Fibroblast of lung (primary cell): ENCODE results near the gene UTS2R. TPM values are rescaled to one million over a fixed set of nuclear protein-coding genes. Genes with fewer than 3 reads are reported as not detected.
"Not testable (repeated sequence)": the region's sequence is repeated elsewhere in the genome, so short reads cannot be mapped to it uniquely, and the experiment has no call there.

Experiments
- DNase-seq, 2 donors: peaks; one replicate each; pipeline versions ENCODE4 v3.0.0 to v3.0.0-alpha.2; 2010; ENCODE audit warnings: low read depth in 2 of 2
- H2AFZ ChIP-seq: 2 replicates; pipeline ENCODE4 v1.5.1; 2012; ENCODE audit warnings: low read length, control low read depth, inconsistent platforms
- H3K27ac ChIP-seq: 2 replicates; pipeline ENCODE4 v1.5.1; 2011; ENCODE audit warnings: low read length, control low read depth; ENCODE audit not compliant: insufficient read depth
- H3K27me3 ChIP-seq: 2 replicates; pipeline ENCODE4 v1.5.1; 2011; ENCODE audit warnings: mild to moderate bottlenecking, low read length; ENCODE audit not compliant: control insufficient read depth, insufficient read depth
- H3K36me3 ChIP-seq: 2 replicates; pipeline ENCODE4 v1.5.1; 2011; ENCODE audit warnings: low read length; ENCODE audit not compliant: control insufficient read depth, insufficient read depth
- H3K4me1 ChIP-seq: 2 replicates; pipeline ENCODE4 v1.5.1; 2011; ENCODE audit warnings: low read length; ENCODE audit not compliant: control insufficient read depth, insufficient read depth; ENCODE audit errors: extremely low read depth
- H3K4me2 ChIP-seq: 2 replicates; pipeline ENCODE4 v1.5.1; 2011; ENCODE audit warnings: low read length, control low read depth; ENCODE audit not compliant: insufficient read depth; ENCODE audit errors: extremely low read depth
- H3K4me3 ChIP-seq, 4 experiments: fragments of 200-600 bp in 1 of 4; sonication (generic) in 1 of 4; replicated peaks in 1 of 4; 2 replicates each; pipeline ENCODE4 v1.5.1; 2011 to 2016; ENCODE audit warnings: low read length in 4 of 4, low read depth in 3 of 4, mild to moderate bottlenecking in 3 of 4, control low read depth in 2 of 4, inconsistent platforms in 1 of 4, mixed read lengths in 1 of 4; ENCODE audit not compliant: insufficient read depth in 1 of 4; ENCODE audit errors: control extremely low read depth in 1 of 4
- H3K79me2 ChIP-seq: 2 replicates; pipeline ENCODE4 v1.5.1; 2012; ENCODE audit warnings: mild to moderate bottlenecking, low read length, inconsistent platforms; ENCODE audit not compliant: control insufficient read depth, insufficient read depth
- H3K9ac ChIP-seq: 2 replicates; pipeline ENCODE4 v1.5.1; 2011; ENCODE audit warnings: mild to moderate bottlenecking, low read length, control low read depth; ENCODE audit not compliant: insufficient read depth
- H3K9me3 ChIP-seq: 2 replicates; pipeline ENCODE4 v1.5.1; 2012; ENCODE audit warnings: low read depth, low read length; ENCODE audit not compliant: control insufficient read depth, insufficient read depth
- H4K20me1 ChIP-seq: 2 replicates; pipeline ENCODE4 v1.5.1; 2011; ENCODE audit warnings: low read length; ENCODE audit not compliant: control insufficient read depth, insufficient read depth; ENCODE audit errors: extremely low read depth
- CTCF ChIP-seq, 2 donors: IDR thresholded peaks in 1 of 2; conservative IDR thresholded peaks in 1 of 2; 1 replicate in 1 of 2; 2 replicates in 1 of 2; pipeline ENCODE4 v1.5.1; 2011 to 2012; ENCODE audit warnings: low read length in 2 of 2, control low read depth in 1 of 2, inconsistent platforms in 1 of 2, low read depth in 1 of 2, mild to moderate bottlenecking in 1 of 2
- EZH2 ChIP-seq: IDR thresholded peaks from 2 replicates; pipeline ENCODE4 v1.5.1; 2012; ENCODE audit warnings: low read length, control low read depth, mild to moderate bottlenecking; ENCODE audit errors: missing control alignments
- polyA plus RNA-seq, 2 donors: library from polyadenylated mRNA; depleted of rRNA in 1 of 2; stranded (reverse) in 1 of 2; unstranded in 1 of 2; fragments of >200 nt; gene quantifications; 2 replicates each; pipeline ENCODE4 v1.2.1, GENCODE V29; 2011 to 2012; ENCODE audit warnings: missing spikeins in 1 of 2
- total RNA-seq: library from RNA; depleted of rRNA; stranded (reverse); fragments of >200 nt; gene quantifications from 2 replicates; pipeline ENCODE4 v1.2.1, GENCODE V29; 2014

UTS2R gene
- total and polyA plus RNA-seq, 2 donors (not counting 1 experiment from before 2014, with no cell fraction given) = not detected

GRCh38 chr17:82374626-82375331 lies 3.2 kb downstream of the UTS2R start:
- no peaks in the 10 kb centered on the region for H3K4me1 ChIP-seq
- no peaks in the 10 kb centered on the region for H3K9me3 ChIP-seq
- no peaks in the 10 kb centered on the region for H4K20me1 ChIP-seq
- no peak for DNase-seq
- peaks cover 46% of the 10 kb centered on the region for H3K27me3 ChIP-seq
- no peaks in the 10 kb centered on the region for H3K36me3 ChIP-seq
- no peak overlapping the region for H3K4me2 ChIP-seq
- TF ChIP-seq CTCF (conservative IDR thresholded peaks at IDR 0.05 in 1 of 2, IDR thresholded peaks at IDR 0.05 in 1 of 2; ENCODE audit: low read depth in 1 of 2, low read length in 2 of 2) (no peak), EZH2 (peak; percentile 81)
- no peaks in the 10 kb centered on the region for H3K79me2 ChIP-seq
- H3K27ac ChIP-seq = no peak overlapping the region
- no peak overlapping the region for H3K9ac ChIP-seq
- no peak overlapping the region for H2AFZ ChIP-seq
- no peak overlapping the region for H3K4me3 ChIP-seq

- Histone ChIP-seq H3K4me1 (no peaks in the 10 kb centered on the region), H3K9me3 (no peaks in the 10 kb centered on the region), H4K20me1 (no peaks in the 10 kb centered on the region), H3K27ac (no peak overlapping the region), H3K36me3 (no peaks in the 10 kb centered on the region), H3K27me3 (peaks cover 41% of the 10 kb centered on the region), H3K4me3 (no peak overlapping the region), H3K79me2 (no peaks in the 10 kb centered on the region), H3K4me2 (no peak overlapping the region), H3K9ac (no peak overlapping the region), H2AFZ (no peak overlapping the region)
- no peak for DNase-seq
- TF ChIP-seq EZH2 (no peak), CTCF (conservative IDR thresholded peaks at IDR 0.05 in 1 of 2, IDR thresholded peaks at IDR 0.05 in 1 of 2; ENCODE audit: low read depth in 1 of 2, low read length in 2 of 2) (no peak)
Observed at GRCh38 chr17:82375359-82376041, 3.9 kb downstream of the UTS2R start.

- H3K4me1 ChIP-seq = no peaks in the 10 kb centered on the region
- no peak overlapping the region for H3K27ac ChIP-seq
- no peak overlapping the region for H3K9ac ChIP-seq
- TF ChIP-seq CTCF (conservative IDR thresholded peaks at IDR 0.05 in 1 of 2, IDR thresholded peaks at IDR 0.05 in 1 of 2; ENCODE audit: low read depth in 1 of 2, low read length in 2 of 2) (no peak), EZH2 (no peak)
- H3K79me2 ChIP-seq = no peaks in the 10 kb centered on the region
- no peak overlapping the region for H2AFZ ChIP-seq
- no peaks in the 10 kb centered on the region for H4K20me1 ChIP-seq
- no peak overlapping the region for H3K4me2 ChIP-seq
- no peaks in the 10 kb centered on the region for H3K9me3 ChIP-seq
- no peak overlapping the region for H3K4me3 ChIP-seq
- peaks cover 37% of the 10 kb centered on the region for H3K27me3 ChIP-seq
- no peaks in the 10 kb centered on the region for H3K36me3 ChIP-seq
- DNase-seq = no peak
Observed at GRCh38 chr17:82376042-82376730, 4.6 kb downstream of the UTS2R start.

DNA sequence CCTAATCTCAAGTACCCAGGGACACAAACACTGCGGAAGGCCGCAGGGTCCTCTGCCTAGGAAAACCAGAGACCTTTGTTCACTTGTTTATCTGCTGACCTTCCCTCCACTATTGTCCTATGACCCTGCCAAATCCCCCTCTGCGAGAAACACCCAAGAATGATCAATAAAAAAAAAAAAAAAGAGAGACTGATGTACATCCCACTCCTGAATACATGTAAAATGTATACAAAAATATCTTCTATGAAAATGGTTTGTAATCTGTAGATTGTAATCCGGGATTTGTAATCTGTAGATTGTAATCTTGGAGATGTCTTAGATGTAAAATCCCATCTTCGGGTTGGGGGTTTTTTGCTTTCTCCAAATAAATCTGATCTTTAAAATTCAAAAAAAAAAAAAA lies 5.7 kb downstream of the UTS2R start:
- H3K4me1 ChIP-seq, H3K4me3 ChIP-seq, H3K4me2 ChIP-seq, H3K9me3 ChIP-seq, H3K79me2 ChIP-seq, H2AFZ ChIP-seq, H3K36me3 ChIP-seq, H4K20me1 ChIP-seq, H3K27ac ChIP-seq, H3K9ac ChIP-seq, DNase-seq: not testable (repeated sequence)
- H3K27me3 ChIP-seq = peaks cover 28% of the 10 kb centered on the region
